ENCODE results near the gene MAP7.

MAP7 gene

DNA sequence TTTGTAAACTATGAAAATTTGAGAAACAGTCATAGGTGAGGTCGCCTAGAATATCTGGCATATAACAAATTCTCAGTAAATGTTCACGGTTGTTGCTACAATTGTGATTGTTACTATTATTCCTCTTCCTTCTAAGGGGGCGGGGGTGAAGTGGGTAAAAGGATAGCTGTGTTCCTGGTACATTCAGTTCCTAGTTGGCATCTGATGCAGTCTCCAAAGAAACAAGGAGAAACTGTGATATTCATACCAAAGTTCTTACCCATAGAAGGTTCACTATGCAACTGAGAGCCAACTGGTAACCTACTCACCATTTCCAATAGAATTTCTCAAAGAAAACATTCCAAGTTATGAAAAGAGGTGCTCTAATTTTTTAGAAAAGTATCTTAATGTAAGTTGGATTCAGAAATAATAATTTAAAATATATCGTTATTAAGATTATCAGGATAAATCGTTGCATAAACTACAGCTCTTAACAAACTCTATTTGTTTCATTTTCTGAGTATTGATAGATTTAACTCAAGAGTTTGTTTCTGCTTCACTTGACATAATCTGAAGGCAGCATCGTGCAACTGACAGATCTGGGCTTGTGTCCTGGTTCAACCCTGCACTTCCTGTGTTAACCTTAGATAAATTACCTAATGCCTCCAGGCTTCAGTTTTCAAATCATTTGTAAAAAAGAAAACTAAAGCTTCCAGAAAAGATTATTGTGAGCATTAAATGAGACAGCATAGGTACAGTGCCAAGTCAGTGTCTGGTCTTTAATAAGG, 13.3 kb upstream of the MAP7 start:
- H3K27ac ChIP-seq = peak overlapping the region; percentile 83; the same call in 1 of the 2 replicates
- TF ChIP-seq, protein P1, sequence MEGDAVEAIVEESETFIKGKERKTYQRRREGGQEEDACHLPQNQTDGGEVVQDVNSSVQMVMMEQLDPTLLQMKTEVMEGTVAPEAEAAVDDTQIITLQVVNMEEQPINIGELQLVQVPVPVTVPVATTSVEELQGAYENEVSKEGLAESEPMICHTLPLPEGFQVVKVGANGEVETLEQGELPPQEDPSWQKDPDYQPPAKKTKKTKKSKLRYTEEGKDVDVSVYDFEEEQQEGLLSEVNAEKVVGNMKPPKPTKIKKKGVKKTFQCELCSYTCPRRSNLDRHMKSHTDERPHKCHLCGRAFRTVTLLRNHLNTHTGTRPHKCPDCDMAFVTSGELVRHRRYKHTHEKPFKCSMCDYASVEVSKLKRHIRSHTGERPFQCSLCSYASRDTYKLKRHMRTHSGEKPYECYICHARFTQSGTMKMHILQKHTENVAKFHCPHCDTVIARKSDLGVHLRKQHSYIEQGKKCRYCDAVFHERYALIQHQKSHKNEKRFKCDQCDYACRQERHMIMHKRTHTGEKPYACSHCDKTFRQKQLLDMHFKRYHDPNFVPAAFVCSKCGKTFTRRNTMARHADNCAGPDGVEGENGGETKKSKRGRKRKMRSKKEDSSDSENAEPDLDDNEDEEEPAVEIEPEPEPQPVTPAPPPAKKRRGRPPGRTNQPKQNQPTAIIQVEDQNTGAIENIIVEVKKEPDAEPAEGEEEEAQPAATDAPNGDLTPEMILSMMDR (conservative IDR thresholded peaks at IDR 0.05) = no peak
- no peak for TF ChIP-seq ZFX (IDR thresholded peaks at IDR 0.05)

GRCh38 chr6:136562211-136562610, 12.0 kb upstream of the MAP7 start:
- H3K27ac ChIP-seq = no peak overlapping the region
- no peak for TF ChIP-seq ZFX (IDR thresholded peaks at IDR 0.05)
- TF ChIP-seq, protein P1 (conservative IDR thresholded peaks at IDR 0.05) = no peak

DNA sequence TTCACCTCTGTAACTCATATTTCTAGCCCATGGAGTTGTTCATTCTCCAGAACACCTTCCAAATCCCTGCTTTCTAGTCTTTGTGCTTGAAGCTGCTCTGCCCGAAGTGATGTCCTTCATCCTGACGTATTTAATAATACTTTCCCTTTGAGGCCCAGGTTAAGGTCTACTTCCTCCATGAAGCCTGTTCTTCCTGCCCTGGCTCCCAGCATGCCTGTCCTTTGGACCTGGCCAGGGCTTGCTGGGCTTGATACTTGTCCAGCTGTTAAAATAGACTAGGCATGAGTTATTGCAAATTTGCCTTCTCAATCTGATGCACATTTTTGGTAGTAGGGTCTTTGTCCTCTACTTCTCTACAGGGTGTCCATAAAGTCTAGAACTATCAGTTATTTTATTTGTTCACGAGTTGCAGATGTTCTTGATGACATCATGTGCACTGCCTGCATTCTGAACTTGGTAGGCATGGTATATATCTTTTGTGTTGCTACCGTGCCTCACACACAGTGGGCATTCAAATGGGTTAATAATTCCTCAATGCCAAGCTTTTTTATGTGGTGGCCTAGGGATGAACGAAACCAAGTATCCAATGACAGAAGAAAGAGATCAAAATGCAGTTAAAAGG, 3.1 kb upstream of the MAP7 start:
- H3K27ac ChIP-seq = no peak overlapping the region
- TF ChIP-seq ZFX (IDR thresholded peaks at IDR 0.05) = no peak
- TF ChIP-seq, protein P1 (conservative IDR thresholded peaks at IDR 0.05) = no peak

- TF ChIP-seq, protein P1 (conservative IDR thresholded peaks at IDR 0.05) = no peak
- no peak for TF ChIP-seq ZFX (IDR thresholded peaks at IDR 0.05)
- no peak overlapping the region; the same call in 1 of the 2 replicates for H3K27ac ChIP-seq
Measured at GRCh38 chr6:136552054-136552453, 1.8 kb upstream of the MAP7 start.

- H3K27ac ChIP-seq = peak overlapping the region; percentile 92
- TF ChIP-seq, protein P1 (conservative IDR thresholded peaks at IDR 0.05) = no peak
- TF ChIP-seq ZFX (IDR thresholded peaks at IDR 0.05) = no peak
Measured at GRCh38 chr6:136551103-136551502, 881 bp upstream of the MAP7 start.

DNA sequence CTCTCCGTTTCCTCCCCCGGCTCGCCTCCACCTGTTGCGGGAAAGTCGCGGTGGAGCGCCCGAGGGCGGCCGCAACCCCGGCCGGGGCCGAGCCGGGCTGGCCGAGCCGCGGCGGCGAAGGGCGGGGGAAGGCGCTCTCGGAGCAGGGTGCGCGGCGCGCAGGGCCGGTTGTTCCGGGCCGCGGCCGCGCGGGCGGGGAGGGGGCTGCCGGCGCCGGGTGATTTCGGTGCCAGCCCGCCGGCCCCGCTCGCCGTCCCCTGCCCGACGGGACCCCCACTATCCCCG, 235 bp downstream of the MAP7 start:
- TF ChIP-seq, protein P1 (conservative IDR thresholded peaks at IDR 0.05) = no peak
- peak; percentile 71 for TF ChIP-seq ZFX (IDR thresholded peaks at IDR 0.05)
- H3K27ac ChIP-seq = peak overlapping the region; percentile 92

DNA sequence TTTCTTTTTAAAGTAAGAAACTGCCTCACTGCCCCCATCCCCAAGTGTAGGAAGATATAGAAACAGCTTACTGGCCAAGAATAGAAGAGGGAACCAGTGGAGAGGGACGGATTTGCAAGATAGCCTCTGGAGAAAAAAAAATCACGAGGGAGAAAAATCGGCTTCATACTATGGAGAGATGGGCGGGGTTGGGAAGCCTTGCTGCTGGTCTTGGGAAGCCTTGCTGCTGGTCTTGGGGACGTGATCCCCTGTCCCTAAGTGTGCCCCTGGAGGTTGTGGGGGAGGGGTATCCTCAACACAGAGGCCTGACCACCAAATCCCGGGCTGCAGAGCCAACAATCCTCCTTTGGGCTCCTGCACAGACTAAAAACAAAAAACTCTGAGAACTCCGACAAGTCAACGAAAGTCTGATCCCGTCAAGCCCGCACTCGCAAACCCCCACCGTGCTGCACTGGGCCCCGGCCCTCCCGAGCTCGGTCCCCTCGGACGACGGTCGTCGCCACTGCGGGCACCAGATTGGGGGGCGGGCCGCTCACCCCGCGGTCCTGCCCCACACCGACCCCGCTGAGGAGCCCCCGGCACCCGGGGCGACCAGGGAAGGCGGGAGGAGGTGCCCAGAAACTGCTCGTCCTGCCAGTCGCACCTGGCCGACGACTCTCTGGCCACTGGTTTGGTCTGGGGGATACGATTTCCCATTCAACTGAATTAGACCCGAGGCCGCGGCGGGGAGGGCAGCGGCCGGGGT, 750 bp downstream of the MAP7 start:
- peak overlapping the region; percentile 92 for H3K27ac ChIP-seq

More for the DNA sequence above, 750 bp downstream of the MAP7 start:
- TF ChIP-seq, protein P1 (conservative IDR thresholded peaks at IDR 0.05) = no peak
- TF ChIP-seq ZFX (IDR thresholded peaks at IDR 0.05) = no peak
